A549 (cell line): ENCODE results near the gene LSR. TPM values are rescaled to one million over a fixed set of nuclear protein-coding genes. Genes with fewer than 3 reads are reported as not detected.
"Not testable (repeated sequence)": the region's sequence is repeated elsewhere in the genome, so short reads cannot be mapped to it uniquely, and the experiment has no call there.

Experiments used
- ATAC-seq, 2 experiments: fragments of 200-7000 bp in 1 of 2; fragments of >200 bp in 1 of 2; cut with Nextera tagmentation in 1 of 2; cut with Tn5 transposase in 1 of 2; 3 replicates each; pipeline versions ENCODE4 v1.8.0 to v1.9.1; 2018 to 2020; ENCODE audit warnings: mild to moderate bottlenecking in 1 of 2, moderate library complexity in 1 of 2
- CTCF ChIA-PET: fragments of 300-600 bp; sonication (Branson Sonifier 250); formaldehyde crosslinking; extraction: SDS; loops from one replicate; lab custom pipeline; 2021; ENCODE audit warnings: antibody characterized with exemption, inconsistent platforms; lab: Yijun Ruan, JAX
- POLR2A ChIA-PET: fragments of 350-600 bp; formaldehyde crosslinking; extraction: SDS; loops from one replicate; lab custom pipeline; 2021; ENCODE audit warnings: antibody characterized with exemption, inconsistent platforms; lab: Yijun Ruan, JAX
- DNase-seq, 2 experiments: peaks; one replicate each; pipeline versions ENCODE4 v3.0.0 to v3.0.0-alpha.2; 2011 to 2016; ENCODE audit warnings: low read depth in 1 of 2, low spot score in 1 of 2
- FAIRE-seq: peaks from 2 replicates; lab custom pipeline; 2011; peaks lifted over from hg19 to GRCh38; lab: Jason Lieb, UNC
- H3K27ac ChIP-seq, 2 experiments: fragments of >200 bp; sonication (Bioruptor Twin); formaldehyde crosslinking; 3 replicates each; pipeline ENCODE4 v1.5.1; 2016 to 2017
- H3K4me1 ChIP-seq: fragments of >200 bp; sonication (Bioruptor Twin); formaldehyde crosslinking; 3 replicates; pipeline ENCODE4 v1.6.1; 2016
- H3K4me2 ChIP-seq: fragments of >200 bp; sonication (Bioruptor Twin); formaldehyde crosslinking; 3 replicates; pipeline ENCODE4 v1.6.1; 2016
- H3K4me3 ChIP-seq: fragments of >200 bp; sonication (Bioruptor Twin); formaldehyde crosslinking; 3 replicates; pipeline ENCODE4 v1.5.1; 2016
- H3K9me3 ChIP-seq: fragments of >200 bp; sonication (Bioruptor Twin); formaldehyde crosslinking; 3 replicates; pipeline ENCODE4 v1.6.1; 2016
- BCL3 ChIP-seq: fragments of >200 bp; sonication (Bioruptor Twin); formaldehyde crosslinking; IDR thresholded peaks from 3 replicates; pipeline ENCODE4 v1.6.1; 2016
- CHD4 ChIP-seq: fragments of 200-600 bp; sonication (generic); IDR thresholded peaks from 2 replicates; pipeline ENCODE4 v1.6.1; 2016; ENCODE audit warnings: antibody characterized with exemption, mild to moderate bottlenecking, borderline replicate concordance
- FOSL2 ChIP-seq, 2 experiments: fragments of 450-650 bp in 1 of 2; fragments of >200 bp in 1 of 2; sonication (Bioruptor Twin) in 1 of 2; formaldehyde crosslinking; IDR thresholded peaks; 2 replicates each; pipeline versions ENCODE4 v1.5.0 to v1.6.1; 2016 to 2020; ENCODE audit warnings: mild to moderate bottlenecking in 1 of 2, moderate library complexity in 1 of 2
- HDAC2 ChIP-seq: fragments of 200-600 bp; sonication (generic); IDR thresholded peaks from 2 replicates; pipeline ENCODE4 v1.6.1; 2016
- HMGXB4 ChIP-seq: fragments of 250-450 bp; sonication (Bioruptor Pico); IDR thresholded peaks from 2 replicates; pipeline ENCODE4 v1.5.0; 2021; ENCODE audit warnings: mild to moderate bottlenecking, moderate library complexity, borderline replicate concordance
- HOXB5 ChIP-seq: fragments of 250-450 bp; sonication (Bioruptor Pico); IDR thresholded peaks from 2 replicates; pipeline ENCODE4 v1.5.0; 2020; ENCODE audit warnings: mild to moderate bottlenecking, moderate library complexity
- JUNB ChIP-seq: fragments of >200 bp; sonication (Bioruptor Twin); formaldehyde crosslinking; IDR thresholded peaks from 2 replicates; pipeline ENCODE4 v1.6.1; 2016
- NFE2L2 ChIP-seq: fragments of 150-350 bp; conservative IDR thresholded peaks from 2 replicates; pipeline ENCODE4 v1.6.1; 2014; ENCODE audit warnings: low read length
- NPAS2 ChIP-seq: fragments of 250-450 bp; sonication (Bioruptor Pico); IDR thresholded peaks from 2 replicates; pipeline ENCODE4 v1.8.0; 2022; ENCODE audit warnings: mild to moderate bottlenecking, moderate library complexity, borderline replicate concordance
- NR3C1 ChIP-seq: fragments of >200 bp; sonication (Bioruptor Twin); formaldehyde crosslinking; IDR thresholded peaks from 3 replicates; pipeline ENCODE4 v1.6.1; 2017
- REST ChIP-seq: fragments of 200-600 bp; sonication (generic); IDR thresholded peaks from 2 replicates; pipeline ENCODE4 v1.6.1; 2016; ENCODE audit warnings: antibody characterized with exemption, mild to moderate bottlenecking, moderate library complexity
- ZFP36 ChIP-seq: fragments of 450-650 bp; IDR thresholded peaks from 2 replicates; pipeline ENCODE4 v1.6.1; 2014; ENCODE audit warnings: borderline replicate concordance; ENCODE audit not compliant: partially characterized antibody
- ZSCAN20 ChIP-seq: fragments of 250-450 bp; sonication (Bioruptor Pico); IDR thresholded peaks from 2 replicates; pipeline ENCODE4 v1.8.0; 2022; ENCODE audit warnings: mild to moderate bottlenecking, moderate library complexity
- WGBS: methylation state at CpG from one replicate; pipeline ENCODE4 v1.1.6; 2017; ENCODE audit errors: missing lambda C conversion rate; 5-methylcytosine and 5-hydroxymethylcytosine counted together
- polyA plus RNA-seq, 4 experiments: library from polyadenylated mRNA; depleted of rRNA in 3 of 4; stranded (reverse); fragments of >200 nt; fragmentation: RNase III in 1 of 4; extraction: RNeasy Plus Mini Kit Qiagen cat#74134 plus additional on column Dnase treatment in 1 of 4; gene quantifications; 2 replicates in 3 of 4; 3 replicates in 1 of 4; pipeline ENCODE4 v1.2.3, GENCODE V29; 2011 to 2017

Gene LSR
- polyA plus RNA-seq, 2 of the 4 experiments (the other 2 are of a cell fraction), result 2.1 to 3.6 TPM

GRCh38 chr19:35219008-35219407 lies 29.8 kb upstream of the LSR start:
- 9% methylated on average over 1 of the region's 1 CpG for WGBS
- FAIRE-seq (no peak), DNase-seq (no peak), ATAC-seq (no peak)
- no peak overlapping the region for H3K4me3 ChIP-seq
- ChIA-PET CTCF (interaction anchor here (0.6 to 1.6 kb wide), 2 partner anchors 55 to 819 kb away, joined by 3 to 4 read pairs; no protein-coding TSS in a partner anchor), POLR2A (no interaction called here)
- H3K9me3 ChIP-seq, result peaks cover 48% of the 10 kb centered on the region
- H3K27ac ChIP-seq, result no peak overlapping the region
- TF ChIP-seq HDAC2 (no peak), JUNB (no peak), CHD4 (no peak), HMGXB4 (CRISPR knock-in tag) (no peak), REST (no peak), BCL3 (no peak), NR3C1 (no peak)
- H3K4me2 ChIP-seq, result no peak overlapping the region
- peaks cover 5% of the 10 kb centered on the region; the same call in 2 of the 3 replicates for H3K4me1 ChIP-seq

- no peak overlapping the region for H3K4me2 ChIP-seq
- no peak for DNase-seq
- H3K4me3 ChIP-seq, result no peak overlapping the region
- no peak for TF ChIP-seq ZFP36
- TF ChIP-seq NR3C1, result no peak
- TF ChIP-seq NPAS2 (CRISPR knock-in tag), result no peak
- TF ChIP-seq HOXB5 (CRISPR knock-in tag), result no peak
- no peak for TF ChIP-seq FOSL2 (IDR thresholded peaks at IDR 0.05)
- TF ChIP-seq FOSL2 (CRISPR knock-in tag; IDR thresholded peaks at IDR 0.05), result no peak
- TF ChIP-seq ZSCAN20 (CRISPR knock-in tag), result no peak
- TF ChIP-seq NFE2L2, result no peak
- TF ChIP-seq BCL3, result no peak
- TF ChIP-seq, all 56 proteins: peak for 0
- FAIRE-seq (peak; percentile 70), ATAC-seq (no peak)
- CTCF ChIA-PET, result interaction anchor here (0.7 kb wide), 2 partner anchors 20 to 51 kb away, joined by 3 read pairs; no protein-coding TSS in a partner anchor
- Histone ChIP-seq H3K9me3 (peaks cover 45% of the 10 kb centered on the region), H3K27ac (no peak overlapping the region), H3K4me1 (no peaks in the 10 kb centered on the region)
- WGBS, result 22% methylated on average over 3 of the region's 3 CpGs
- POLR2A ChIA-PET, result no interaction called here
These were observed 28.4 kb upstream of the LSR start for GRCh38 chr19:35220315-35220921.

GRCh38 chr19:35220973-35221590 lies 27.7 kb upstream of the LSR start:
- H3K4me1 ChIP-seq, H3K27ac ChIP-seq, POLR2A ChIA-PET, H3K4me2 ChIP-seq, H3K4me3 ChIP-seq, ATAC-seq, FAIRE-seq, DNase-seq: not testable (repeated sequence)
- H3K9me3 ChIP-seq, result peaks cover 44% of the 10 kb centered on the region
- CTCF ChIA-PET, result interaction anchor here (0.7 to 1.6 kb wide), 3 partner anchors 21 to 341 kb away, joined by 3 read pairs; no protein-coding TSS in a partner anchor
- 5% methylated on average over 4 of the region's 4 CpGs for WGBS
